NOMO-1 (cell line): ENCODE results near the gene RAB24.
"Not testable (repeated sequence)": the region's sequence is repeated elsewhere in the genome, so short reads cannot be mapped to it uniquely, and the experiment has no call there.

ENCODE experiments used
- DNase-seq, 2 experiments: peaks; one replicate each; lab custom pipeline; 2025; ENCODE audit not compliant: unreplicated experiment in 2 of 2; lab: John Stamatoyannopoulos, UW

The RAB24 gene

GRCh38 chr5:177303121-177303924 lies at the start of gene RAB24, which contains the start of gene PRELID1:
Gene RAB24 (minus strand): TSS chr5:177303719. CDS start chr5:177303288, 431 bp downstream.
Gene PRELID1 (plus strand): TSS chr5:177303799. CDS start chr5:177303986, 187 bp downstream.
- DNase-seq, result peak; percentile 66 to 83

GRCh38 chr5:177353093-177353492 lies 49.6 kb upstream of the RAB24 start:
- peak in 1 of 2 experiments; percentile 40 for DNase-seq

GRCh38 chr5:177351392-177352329 lies 48.1 kb upstream of the RAB24 start, which contains the start of gene LMAN2:
Gene LMAN2 (minus strand): TSS chr5:177351668. CDS start chr5:177351647, 21 bp downstream.
- peak; percentile 95 to 97 for DNase-seq

GRCh38 chr5:177350776-177351391 lies 47.4 kb upstream of the RAB24 start:
- no peak for DNase-seq

- no peak for DNase-seq
Measured at GRCh38 chr5:177349762-177350161, 46.2 kb upstream of the RAB24 start.

- DNase-seq, result no peak
Measured at GRCh38 chr5:177349362-177349647, 45.8 kb upstream of the RAB24 start.

GRCh38 chr5:177347699-177348098 lies 44.2 kb upstream of the RAB24 start:
- DNase-seq, result no peak

GRCh38 chr5:177346820-177347219 lies 43.3 kb upstream of the RAB24 start:
- no peak for DNase-seq

- no peak for DNase-seq
Measured at GRCh38 chr5:177344891-177345290, 41.4 kb upstream of the RAB24 start.

- no peak for DNase-seq
Measured at GRCh38 chr5:177343777-177344176, 40.3 kb upstream of the RAB24 start.

- not testable (repeated sequence) for DNase-seq
Measured at GRCh38 chr5:177343000-177343399, 39.5 kb upstream of the RAB24 start.

- no peak for DNase-seq
Measured at GRCh38 chr5:177339107-177339638, 35.7 kb upstream of the RAB24 start.

- DNase-seq, result no peak
Measured at GRCh38 chr5:177338251-177339106, 35.0 kb upstream of the RAB24 start.

GRCh38 chr5:177336603-177337494 lies 33.3 kb upstream of the RAB24 start:
- no peak for DNase-seq

GRCh38 chr5:177336112-177336511 lies 32.6 kb upstream of the RAB24 start:
- DNase-seq, result peak; percentile 17 to 21

- DNase-seq, result no peak
Measured at GRCh38 chr5:177335701-177336065, 32.2 kb upstream of the RAB24 start.

- no peak for DNase-seq
Measured at GRCh38 chr5:177334781-177335700, 31.5 kb upstream of the RAB24 start.

GRCh38 chr5:177334155-177334551 lies 30.6 kb upstream of the RAB24 start:
- no peak for DNase-seq
